GM19193 (cell line): Measurements from ENCODE around the gene SLC34A1.
A peak's percentile ranks its signal among the peaks of the same experiment; 100 is the strongest.

ENCODE experiments used
- POLR2A ChIP-seq: IDR thresholded peaks from 4 replicates; pipeline ENCODE4 v1.6.1; 2011; ENCODE audit not compliant: insufficient read depth, insufficient read length; ENCODE audit errors: extremely low read depth

Gene SLC34A1

GRCh38 chr5:177403102-177403791 is 19.0 kb downstream of the SLC34A1 start:
- TF ChIP-seq POLR2A, result peak; percentile 23

GRCh38 chr5:177403792-177404640 is 19.8 kb downstream of the SLC34A1 start:
- TF ChIP-seq POLR2A, result peak; percentile 38

- TF ChIP-seq POLR2A, result no peak
Measured at GRCh38 chr5:177404641-177405179, 20.5 kb downstream of the SLC34A1 start.

GRCh38 chr5:177405312-177405711 is 21.1 kb downstream of the SLC34A1 start:
- TF ChIP-seq POLR2A, result no peak

GRCh38 chr5:177405805-177406204 is 21.6 kb downstream of the SLC34A1 start:
- TF ChIP-seq POLR2A, result no peak

GRCh38 chr5:177409043-177409801 is 25.0 kb downstream of the SLC34A1 start, which contains the start of gene F12:
F12 (minus strand) TSS chr5:177409564; CDS start chr5:177409527, 37 bp downstream.
- TF ChIP-seq POLR2A, result no peak

- no peak for TF ChIP-seq POLR2A
Measured at GRCh38 chr5:177410575-177410974, 26.3 kb downstream of the SLC34A1 start.

- TF ChIP-seq POLR2A, result peak; percentile 36
Measured at GRCh38 chr5:177412603-177413233, 28.5 kb downstream of the SLC34A1 start.

GRCh38 chr5:177414481-177414880 is 30.2 kb downstream of the SLC34A1 start:
- no peak for TF ChIP-seq POLR2A

GRCh38 chr5:177419046-177419445 is 34.8 kb downstream of the SLC34A1 start:
- TF ChIP-seq POLR2A, result no peak

- TF ChIP-seq POLR2A, result no peak
Measured at GRCh38 chr5:177421062-177421798, 37.0 kb downstream of the SLC34A1 start.

- TF ChIP-seq POLR2A, result no peak
Measured at GRCh38 chr5:177423671-177424070, 39.4 kb downstream of the SLC34A1 start.

- no peak for TF ChIP-seq POLR2A
Measured at GRCh38 chr5:177425196-177425800, 41.1 kb downstream of the SLC34A1 start.
